H9 (cell line): Measurements from ENCODE around the gene CTU1. TPM values are rescaled to one million over a fixed set of nuclear protein-coding genes. Genes with fewer than 3 reads are reported as not detected.

Experiments used
- DNase-seq: peaks from one replicate; pipeline ENCODE4 v3.0.0-alpha.2; 2017
- H2AFZ ChIP-seq: one replicate; pipeline ENCODE4 v1.6.1; 2013; ENCODE audit warnings: mild to moderate bottlenecking, low read length, control low read depth, moderate library complexity
- H2AK5ac ChIP-seq: 2 replicates; pipeline ENCODE4 v1.6.1; 2013; ENCODE audit warnings: low read length, control low read depth, mixed read lengths; ENCODE audit not compliant: insufficient read length
- H2BK120ac ChIP-seq: one replicate; pipeline ENCODE4 v1.6.1; 2013; ENCODE audit warnings: low read depth, mild to moderate bottlenecking, low read length, control low read depth, inconsistent platforms; ENCODE audit not compliant: poor library complexity, severe bottlenecking
- H2BK12ac ChIP-seq: 2 replicates; pipeline ENCODE4 v1.6.1; 2013; ENCODE audit warnings: low read length, control low read depth, mixed read lengths, low read depth; ENCODE audit not compliant: insufficient read length
- H2BK15ac ChIP-seq: 2 replicates; pipeline ENCODE4 v1.6.1; 2013; ENCODE audit warnings: low read depth, low read length, control low read depth
- H2BK20ac ChIP-seq: one replicate; pipeline ENCODE4 v1.6.1; 2013; ENCODE audit warnings: low read depth, mild to moderate bottlenecking, low read length, control low read depth, inconsistent platforms; ENCODE audit not compliant: poor library complexity, severe bottlenecking
- H2BK5ac ChIP-seq: 2 replicates; pipeline ENCODE4 v1.6.1; 2013; ENCODE audit warnings: low read length, control low read depth, mixed read lengths; ENCODE audit not compliant: insufficient read length
- H3K14ac ChIP-seq: 2 replicates; pipeline ENCODE4 v1.6.1; 2013; ENCODE audit warnings: low read length, control low read depth; ENCODE audit not compliant: insufficient read depth
- H3K18ac ChIP-seq: 2 replicates; pipeline ENCODE4 v1.6.1; 2013; ENCODE audit warnings: low read depth, mild to moderate bottlenecking, mixed read lengths, low read length, control low read depth; ENCODE audit not compliant: insufficient read length
- H3K23ac ChIP-seq: 2 replicates; pipeline ENCODE4 v1.6.1; 2013; ENCODE audit warnings: low read length, control low read depth, mixed read lengths, low read depth; ENCODE audit not compliant: insufficient read length
- H3K23me2 ChIP-seq: 2 replicates; pipeline ENCODE4 v1.6.1; 2013; ENCODE audit warnings: low read depth, mild to moderate bottlenecking, mixed read lengths, low read length, control low read depth; ENCODE audit not compliant: insufficient read length, poor library complexity, severe bottlenecking
- H3K27ac ChIP-seq: 2 replicates; pipeline ENCODE4 v1.5.1; 2013; ENCODE audit warnings: low read length, control low read depth, mixed read lengths, low read depth; ENCODE audit not compliant: insufficient read length
- H3K27me3 ChIP-seq: 2 replicates; pipeline ENCODE4 v1.6.1; 2013; ENCODE audit warnings: low read length, control low read depth, inconsistent platforms; ENCODE audit not compliant: insufficient read depth
- H3K4ac ChIP-seq: 2 replicates; pipeline ENCODE4 v1.6.1; 2013; ENCODE audit warnings: low read depth, mild to moderate bottlenecking, control low read depth, inconsistent platforms, low read length, moderate library complexity
- H3K4me1 ChIP-seq: 2 replicates; pipeline ENCODE4 v1.6.1; 2013; ENCODE audit warnings: low read length, control low read depth, inconsistent platforms; ENCODE audit not compliant: insufficient read depth
- H3K4me2 ChIP-seq: 2 replicates; pipeline ENCODE4 v1.6.1; 2013; ENCODE audit warnings: low read length, control low read depth, mixed read lengths; ENCODE audit not compliant: insufficient read length, insufficient read depth
- H3K56ac ChIP-seq: 2 replicates; pipeline ENCODE4 v1.6.1; 2013; ENCODE audit warnings: low read depth, mild to moderate bottlenecking, mixed read lengths, low read length, control low read depth; ENCODE audit not compliant: insufficient read length
- H3K79me1 ChIP-seq: 2 replicates; pipeline ENCODE4 v1.6.1; 2013; ENCODE audit warnings: low read depth, mild to moderate bottlenecking, moderate library complexity, low read length, control low read depth, inconsistent platforms; ENCODE audit not compliant: insufficient read depth, poor library complexity, severe bottlenecking
- H3K79me2 ChIP-seq: 2 replicates; pipeline ENCODE4 v1.6.1; 2013; ENCODE audit warnings: low read length, control low read depth, inconsistent platforms; ENCODE audit not compliant: insufficient read depth
- H3K9ac ChIP-seq: 2 replicates; pipeline ENCODE4 v1.6.1; 2013; ENCODE audit warnings: low read length, control low read depth, mixed read lengths; ENCODE audit not compliant: insufficient read length; ENCODE audit errors: extremely low read depth
- H3K9me3 ChIP-seq: one replicate; pipeline ENCODE4 v1.6.1; 2013; ENCODE audit warnings: low read depth, low read length, inconsistent platforms; ENCODE audit not compliant: control insufficient read depth
- H3T11ph ChIP-seq: one replicate; pipeline ENCODE4 v1.6.1; 2013; ENCODE audit warnings: mild to moderate bottlenecking, low read length, control low read depth, inconsistent platforms
- H4K20me1 ChIP-seq: one replicate; pipeline ENCODE4 v1.6.1; 2013; ENCODE audit not compliant: control insufficient read depth, insufficient read length, insufficient read depth
- H4K5ac ChIP-seq: 2 replicates; pipeline ENCODE4 v1.6.1; 2013; ENCODE audit warnings: low read depth, mild to moderate bottlenecking, mixed read lengths, low read length, control low read depth; ENCODE audit not compliant: insufficient read length
- H4K8ac ChIP-seq: replicated peaks from 2 replicates; pipeline ENCODE4 v1.6.1; 2013; ENCODE audit warnings: low read length, control low read depth, mixed read lengths, low read depth; ENCODE audit not compliant: insufficient read length
- H4K91ac ChIP-seq: 2 replicates; pipeline ENCODE4 v1.6.1; 2013; ENCODE audit warnings: low read depth, mild to moderate bottlenecking, moderate library complexity, mixed read lengths, low read length, control low read depth; ENCODE audit not compliant: insufficient read length
- H3K27ac Mint-ChIP-seq, 3 experiments: 2 replicates in 2 of 3; 3 replicates in 1 of 3; pipeline ENCODE4 v1.8.0; 2020 to 2021; ENCODE audit warnings: mixed read lengths in 3 of 3, mild to moderate bottlenecking in 1 of 3, moderate library complexity in 1 of 3
- H3K27me3 Mint-ChIP-seq: 2 replicates; pipeline ENCODE4 v1.8.0; 2021; ENCODE audit warnings: low read depth, mild to moderate bottlenecking, moderate library complexity, mixed read lengths
- H3K36me3 Mint-ChIP-seq, 3 experiments: 2 replicates in 2 of 3; 3 replicates in 1 of 3; pipeline ENCODE4 v1.8.0; 2020 to 2021; ENCODE audit warnings: low read depth in 3 of 3, mixed read lengths in 3 of 3; ENCODE audit not compliant: insufficient read depth in 1 of 3
- H3K4me1 Mint-ChIP-seq, 2 experiments: 2 replicates each; pipeline ENCODE4 v1.8.0; 2020; ENCODE audit warnings: mixed read lengths in 2 of 2
- H3K4me3 Mint-ChIP-seq, 2 experiments: 2 replicates in 1 of 2; 3 replicates in 1 of 2; pipeline ENCODE4 v1.8.0; 2020 to 2021; ENCODE audit warnings: mild to moderate bottlenecking in 2 of 2, mixed read lengths in 2 of 2, moderate library complexity in 1 of 2
- H3K9me3 Mint-ChIP-seq, 2 experiments: 2 replicates in 1 of 2; 3 replicates in 1 of 2; pipeline ENCODE4 v1.8.0; 2020; ENCODE audit warnings: mild to moderate bottlenecking in 2 of 2, mixed read lengths in 2 of 2, moderate library complexity in 1 of 2
- CTCF ChIP-seq: fragments of 200-600 bp; sonication (generic); conservative IDR thresholded peaks from 3 replicates; pipeline ENCODE4 v1.8.0; 2021; ENCODE audit warnings: antibody characterized with exemption, mild to moderate bottlenecking
- WGBS: extraction: QIAGEN DNeasy Blood & Tissue Kit; methylation state at CpG from one replicate; pipeline ENCODE4 v1.1.7; 2013; ENCODE audit warnings: missing lambda C conversion rate, low lambda C conversion rate, mixed read lengths; ENCODE audit not compliant: insufficient read length; ENCODE audit errors: extremely low coverage; 5-methylcytosine and 5-hydroxymethylcytosine counted together
- total RNA-seq: library from RNA; stranded (reverse); gene quantifications from 2 replicates; pipeline ENCODE4 v1.2.1, GENCODE V29; 2021

Gene CTU1
- total RNA-seq, 1 experiment from 2014 or later: 8.8 TPM

GRCh38 chr19:51094696-51095279 is 13.4 kb downstream of the CTU1 start:
- WGBS: no CpG with 5 or more reads among the region's 15 CpGs
- no peaks in the 10 kb centered on the region for H3K79me1 ChIP-seq
- peak; percentile 75 for DNase-seq

More at GRCh38 chr19:51094696-51095279, 13.4 kb downstream of the CTU1 start:
- Histone ChIP-seq H2BK5ac (no peak overlapping the region), H3K14ac (no peak overlapping the region), H3K4ac (no peak overlapping the region), H3K18ac (no peak overlapping the region), H3K4me1 (no peaks in the 10 kb centered on the region), H3K56ac (no peak overlapping the region), H4K20me1 (no peaks in the 10 kb centered on the region), H2BK15ac (no peak overlapping the region), H2BK12ac (no peak overlapping the region), H2BK20ac (no peak overlapping the region), H3K27ac (no peak overlapping the region), H4K5ac (no peak overlapping the region), H3K23ac (no peak overlapping the region), H4K91ac (no peak overlapping the region), H2AFZ (no peak overlapping the region), H3K27me3 (no peaks in the 10 kb centered on the region), H2BK120ac (no peak overlapping the region), H4K8ac (no peak overlapping the region), H3K79me2 (no peaks in the 10 kb centered on the region), H2AK5ac (no peak overlapping the region), H3K9me3 (no peaks in the 10 kb centered on the region), H3T11ph (no peak overlapping the region), H3K9ac (no peak overlapping the region), H3K4me2 (no peak overlapping the region), H3K23me2 (no peaks in the 10 kb centered on the region)
- peaks cover 0 to 4% (median 4%) of the 10 kb centered on the region in 3 experiments; a peak in 2 of 7 replicates for H3K36me3 Mint-ChIP-seq
- H3K9me3 Mint-ChIP-seq: no peaks in the 10 kb centered on the region
- H3K27me3 Mint-ChIP-seq: peaks cover 3% of the 10 kb centered on the region
- peak overlapping the region in 1 of 3 experiments; percentile 23; a peak in 1 of 7 replicates for H3K27ac Mint-ChIP-seq
- peak; percentile 82 for TF ChIP-seq CTCF
- H3K4me1 Mint-ChIP-seq: peaks cover 17 to 25% of the 10 kb centered on the region in 2 experiments
- H3K4me3 Mint-ChIP-seq: peak overlapping the region in 1 of 2 experiments; percentile 31; a peak in 1 of 5 replicates
